Choroid plexus epithelial cell (primary cell): ENCODE measurements around the gene MRPL23.

Experiments used
- DNase-seq: peaks from one replicate; pipeline ENCODE4 v3.0.0-alpha.2; 2010; ENCODE audit warnings: low read depth
- H3K4me3 ChIP-seq: 2 replicates; pipeline ENCODE4 v1.5.1; 2011; ENCODE audit warnings: low read depth, mild to moderate bottlenecking, control low read depth, low read length, moderate library complexity
- TF ChIP-seq, protein P1 (sequence below): conservative IDR thresholded peaks from 2 replicates; pipeline ENCODE4 v1.5.1; 2011; ENCODE audit warnings: low read depth, mild to moderate bottlenecking, control low read depth, inconsistent platforms, low read length, moderate library complexity

The MRPL23 gene

GRCh38 chr11:1998861-1999260 is 51.7 kb downstream of the MRPL23 start:
- no peak for DNase-seq
- no peak overlapping the region for H3K4me3 ChIP-seq
- TF ChIP-seq, protein P1, sequence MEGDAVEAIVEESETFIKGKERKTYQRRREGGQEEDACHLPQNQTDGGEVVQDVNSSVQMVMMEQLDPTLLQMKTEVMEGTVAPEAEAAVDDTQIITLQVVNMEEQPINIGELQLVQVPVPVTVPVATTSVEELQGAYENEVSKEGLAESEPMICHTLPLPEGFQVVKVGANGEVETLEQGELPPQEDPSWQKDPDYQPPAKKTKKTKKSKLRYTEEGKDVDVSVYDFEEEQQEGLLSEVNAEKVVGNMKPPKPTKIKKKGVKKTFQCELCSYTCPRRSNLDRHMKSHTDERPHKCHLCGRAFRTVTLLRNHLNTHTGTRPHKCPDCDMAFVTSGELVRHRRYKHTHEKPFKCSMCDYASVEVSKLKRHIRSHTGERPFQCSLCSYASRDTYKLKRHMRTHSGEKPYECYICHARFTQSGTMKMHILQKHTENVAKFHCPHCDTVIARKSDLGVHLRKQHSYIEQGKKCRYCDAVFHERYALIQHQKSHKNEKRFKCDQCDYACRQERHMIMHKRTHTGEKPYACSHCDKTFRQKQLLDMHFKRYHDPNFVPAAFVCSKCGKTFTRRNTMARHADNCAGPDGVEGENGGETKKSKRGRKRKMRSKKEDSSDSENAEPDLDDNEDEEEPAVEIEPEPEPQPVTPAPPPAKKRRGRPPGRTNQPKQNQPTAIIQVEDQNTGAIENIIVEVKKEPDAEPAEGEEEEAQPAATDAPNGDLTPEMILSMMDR = no peak

- H3K4me3 ChIP-seq = no peak overlapping the region
- DNase-seq = no peak
- TF ChIP-seq, protein P1 = no peak
Observed at GRCh38 chr11:2002042-2002776, 55.1 kb downstream of the MRPL23 start.

GRCh38 chr11:2002807-2003206 is 55.7 kb downstream of the MRPL23 start:
- DNase-seq = no peak
- TF ChIP-seq, protein P1 = no peak
- no peak overlapping the region for H3K4me3 ChIP-seq

- no peak overlapping the region for H3K4me3 ChIP-seq
- DNase-seq = no peak
- TF ChIP-seq, protein P1 = no peak
Observed at GRCh38 chr11:2004466-2004865, 57.3 kb downstream of the MRPL23 start.
